C4-2B (cell line): ENCODE measurements around the gene ICAM5.
"Not testable (repeated sequence)": the region's sequence is repeated elsewhere in the genome, so short reads cannot be mapped to it uniquely, and the experiment has no call there.

ENCODE experiments used
- ZFX ChIP-seq: fragments of 450-650 bp; IDR thresholded peaks from 2 replicates; pipeline ENCODE4 v1.6.1; 2017
- TF ChIP-seq, protein P1 (sequence below): fragments of 450-650 bp; conservative IDR thresholded peaks from 2 replicates; pipeline ENCODE4 v1.5.1; 2017; ENCODE audit warnings: mild to moderate bottlenecking

DNA sequence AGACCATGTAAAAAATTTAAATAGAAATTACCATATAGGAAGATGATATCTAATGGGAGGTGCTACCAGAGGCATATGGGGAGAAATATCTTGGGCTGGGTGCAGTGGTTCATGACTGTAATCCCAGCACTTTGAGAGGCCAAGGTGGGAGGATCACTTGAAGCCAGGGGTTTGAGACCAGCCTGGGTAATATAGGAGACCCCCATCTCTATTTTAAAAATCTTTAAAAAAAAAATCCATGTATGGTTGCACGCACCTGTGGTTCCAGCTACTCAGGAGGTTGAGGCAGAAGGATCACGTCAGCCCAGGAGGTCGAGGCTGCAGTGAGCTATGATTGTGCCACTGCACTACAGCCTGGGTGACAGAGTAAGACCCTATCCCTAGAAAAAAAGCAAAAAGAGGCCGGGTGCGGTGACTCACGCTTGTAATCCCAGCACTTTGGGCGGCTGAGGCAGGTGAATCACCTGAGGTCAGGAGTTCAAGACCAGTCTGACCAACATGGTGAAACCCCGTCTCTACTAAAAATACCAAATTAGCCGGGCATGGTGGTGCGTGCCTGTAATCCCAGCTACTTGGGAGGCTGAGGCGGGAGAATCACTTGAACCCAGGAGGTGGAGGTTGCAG is 47.8 kb upstream of the ICAM5 start:
- TF ChIP-seq, protein P1, sequence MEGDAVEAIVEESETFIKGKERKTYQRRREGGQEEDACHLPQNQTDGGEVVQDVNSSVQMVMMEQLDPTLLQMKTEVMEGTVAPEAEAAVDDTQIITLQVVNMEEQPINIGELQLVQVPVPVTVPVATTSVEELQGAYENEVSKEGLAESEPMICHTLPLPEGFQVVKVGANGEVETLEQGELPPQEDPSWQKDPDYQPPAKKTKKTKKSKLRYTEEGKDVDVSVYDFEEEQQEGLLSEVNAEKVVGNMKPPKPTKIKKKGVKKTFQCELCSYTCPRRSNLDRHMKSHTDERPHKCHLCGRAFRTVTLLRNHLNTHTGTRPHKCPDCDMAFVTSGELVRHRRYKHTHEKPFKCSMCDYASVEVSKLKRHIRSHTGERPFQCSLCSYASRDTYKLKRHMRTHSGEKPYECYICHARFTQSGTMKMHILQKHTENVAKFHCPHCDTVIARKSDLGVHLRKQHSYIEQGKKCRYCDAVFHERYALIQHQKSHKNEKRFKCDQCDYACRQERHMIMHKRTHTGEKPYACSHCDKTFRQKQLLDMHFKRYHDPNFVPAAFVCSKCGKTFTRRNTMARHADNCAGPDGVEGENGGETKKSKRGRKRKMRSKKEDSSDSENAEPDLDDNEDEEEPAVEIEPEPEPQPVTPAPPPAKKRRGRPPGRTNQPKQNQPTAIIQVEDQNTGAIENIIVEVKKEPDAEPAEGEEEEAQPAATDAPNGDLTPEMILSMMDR: not testable (repeated sequence)
- not testable (repeated sequence) for TF ChIP-seq ZFX
